GM19395 (cell line): Measurements from ENCODE around the gene NSA2.

ENCODE experiments used
- ATAC-seq: cut with Tn5 transposase; IDR thresholded peaks from one replicate; pipeline ENCODE4 v1.9.1; 2021; ENCODE audit warnings: mild to moderate bottlenecking, moderate library complexity; ENCODE audit not compliant: unreplicated experiment

Gene NSA2

DNA sequence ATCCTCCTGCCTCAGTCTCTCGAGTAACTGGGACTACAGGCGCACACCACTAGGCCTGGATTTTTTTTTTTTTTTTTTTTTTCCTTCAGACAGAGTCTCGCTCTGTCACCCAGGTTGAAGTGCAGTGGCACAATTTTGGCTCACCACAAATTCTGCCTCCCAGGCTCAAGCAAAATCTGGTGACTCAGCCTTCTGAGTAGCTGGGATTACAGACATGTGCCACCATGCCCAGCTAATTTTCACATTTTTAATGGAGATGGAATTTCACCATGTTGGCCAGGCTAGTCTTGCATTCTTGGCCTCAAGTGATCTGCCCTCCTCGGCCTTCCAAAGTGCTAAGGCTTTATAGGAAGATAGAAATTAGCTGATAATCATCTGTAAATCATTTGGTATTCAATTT is 43.9 kb downstream of the NSA2 start:
- ATAC-seq, result no peak

DNA sequence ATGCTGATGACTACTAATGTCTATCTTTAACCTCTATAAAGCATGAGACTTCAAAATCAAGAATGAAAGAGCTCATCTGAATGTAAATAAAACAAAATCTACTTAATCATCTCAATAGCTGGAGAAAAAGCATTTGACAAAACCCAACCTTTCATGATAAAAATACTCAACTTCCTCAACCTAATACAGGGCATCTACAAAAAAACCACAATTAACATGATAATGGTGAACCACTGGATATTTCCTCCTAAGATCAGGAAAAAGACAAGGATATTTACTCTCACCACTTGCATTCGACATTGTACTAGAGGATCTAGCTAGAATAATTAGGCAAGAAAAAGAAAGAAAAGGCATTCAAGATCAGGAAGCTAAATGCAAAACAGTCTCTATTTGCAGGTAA is 49.8 kb downstream of the NSA2 start:
- no peak for ATAC-seq

DNA sequence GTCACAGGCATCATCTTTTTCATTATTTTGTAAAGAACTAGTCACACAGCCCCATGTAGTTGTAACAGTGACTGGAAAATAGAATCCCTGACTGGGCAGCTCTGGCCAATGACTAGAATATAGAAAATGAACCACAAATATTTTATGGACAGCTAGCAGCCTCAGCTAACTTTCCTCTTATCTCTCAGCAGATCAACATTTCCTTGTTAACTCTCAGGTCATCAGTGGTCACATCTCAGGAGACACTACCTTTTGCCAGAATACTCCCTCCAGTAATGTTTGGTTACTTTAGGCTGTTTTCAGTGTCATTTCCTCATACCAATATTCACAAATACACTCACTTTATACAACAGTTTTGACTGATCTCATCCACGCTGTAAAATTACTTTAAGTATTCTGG is 55.2 kb downstream of the NSA2 start:
- no peak for ATAC-seq

DNA sequence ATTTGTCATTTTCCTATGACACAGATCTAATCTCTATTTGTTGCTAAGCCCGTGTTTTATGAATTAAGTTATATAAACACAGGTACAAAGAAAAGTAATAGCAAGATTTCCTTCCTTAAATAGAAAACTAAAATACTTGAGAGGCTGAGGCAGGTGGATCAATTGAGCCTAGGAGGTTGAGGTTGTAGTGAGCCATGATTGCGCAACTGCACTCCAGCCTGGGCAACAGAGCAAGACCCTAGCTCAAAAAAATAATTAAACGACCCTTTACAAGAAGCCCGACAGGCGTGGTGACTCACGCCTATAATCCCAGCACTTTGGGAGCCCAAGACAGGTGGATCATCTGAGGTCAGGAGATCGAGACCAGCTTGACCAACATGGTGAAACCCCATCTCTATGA is 62.4 kb downstream of the NSA2 start:
- no peak for ATAC-seq
